Measurements from ENCODE around the gene PPFIA4. TPM values are rescaled to one million over a fixed set of nuclear protein-coding genes. Genes with fewer than 3 reads are reported as not detected.
A peak's percentile ranks its signal among the peaks of the same experiment; 100 is the strongest.

PPFIA4 gene
- total and polyA plus RNA-seq, 8 donors = 0.29 to 2.2 (median 0.89) TPM; not detected in 1

- Histone ChIP-seq H3K27ac (no peak overlapping the region), H3K36me3 (peaks cover 0 to 4% (median 0%) of the 10 kb centered on the region in 4 donors), H3K9me3 (no peaks in the 10 kb centered on the region), H3K27me3 (no peaks in the 10 kb centered on the region), H3K4me3 (no peak overlapping the region), H3K4me1 (peaks cover 5 to 19% (median 12%) of the 10 kb centered on the region in 4 donors)
- 92 to 98% (median 96%) methylated on average over 3 of the region's 3 CpGs for WGBS, 5 donors
- DNase-seq = no peak
- intact Hi-C loops (cut with DNase I; ENCODE audit: low total_unique reads) = no loop called here
- TF ChIP-seq POLR2AphosphoS5 (IDR thresholded peaks at IDR 0.05) (no peak), CTCF (IDR thresholded peaks at IDR 0.05) (no peak), EP300 (IDR thresholded peaks at IDR 0.05) (no peak), POLR2A (IDR thresholded peaks at IDR 0.05) (no peak)
Observed at GRCh38 chr1:203066965-203067364, 40.7 kb downstream of the PPFIA4 start.

GRCh38 chr1:203069030-203069747 lies 42.9 kb downstream of the PPFIA4 start:
- Histone ChIP-seq H3K27me3 (peaks cover 0 to 13% (median 0%) of the 10 kb centered on the region in 3 donors), H3K4me3 (no peak overlapping the region), H3K9me3 (no peaks in the 10 kb centered on the region), H3K36me3 (peaks cover 0 to 9% (median 0%) of the 10 kb centered on the region in 4 donors), H3K27ac (peak overlapping the region in 2 of 5 donors; percentile 31 to 49), H3K4me1 (peaks cover 5 to 19% (median 12%) of the 10 kb centered on the region in 4 donors)
- intact Hi-C loops (cut with DNase I; ENCODE audit: low total_unique reads) = no loop called here
- DNase-seq = peak in 1 of 2 donors; percentile 78
- 10 to 32% (median 21%) methylated on average over 4 of the region's 4 CpGs for WGBS, 5 donors
- no peak for TF ChIP-seq CTCF (IDR thresholded peaks at IDR 0.05)
- no peak for TF ChIP-seq POLR2A (IDR thresholded peaks at IDR 0.05)
- no peak for TF ChIP-seq POLR2AphosphoS5 (IDR thresholded peaks at IDR 0.05)
- no peak for TF ChIP-seq EP300 (IDR thresholded peaks at IDR 0.05)

GRCh38 chr1:203072002-203072602 lies 45.8 kb downstream of the PPFIA4 start:
- intact Hi-C loops (cut with DNase I; ENCODE audit: low total_unique reads) = no loop called here
- Histone ChIP-seq H3K9me3 (no peaks in the 10 kb centered on the region), H3K27ac (no peak overlapping the region), H3K4me1 (peaks cover 12 to 31% (median 22%) of the 10 kb centered on the region in 4 donors), H3K36me3 (peaks cover 0 to 9% (median 0%) of the 10 kb centered on the region in 4 donors), H3K4me3 (no peak overlapping the region), H3K27me3 (peaks cover 0 to 41% (median 22%) of the 10 kb centered on the region in 3 donors)
- WGBS, 5 donors = 71 to 94% (median 85%) methylated on average over 7 of the region's 7 CpGs
- DNase-seq = no peak
- TF ChIP-seq CTCF (IDR thresholded peaks at IDR 0.05) (no peak), POLR2AphosphoS5 (IDR thresholded peaks at IDR 0.05) (no peak), EP300 (IDR thresholded peaks at IDR 0.05) (no peak), POLR2A (IDR thresholded peaks at IDR 0.05) (no peak)

- intact Hi-C loops (cut with DNase I; ENCODE audit: low total_unique reads) = no loop called here
- no peak overlapping the region for H3K27ac ChIP-seq
- DNase-seq = no peak
- WGBS, 5 donors = 70 to 96% (median 90%) methylated on average over 3 of the region's 3 CpGs
- peaks cover 0 to 49% (median 25%) of the 10 kb centered on the region in 3 donors for H3K27me3 ChIP-seq
- H3K36me3 ChIP-seq = peaks cover 0 to 9% (median 0%) of the 10 kb centered on the region in 4 donors
- H3K4me1 ChIP-seq = peaks cover 12 to 31% (median 22%) of the 10 kb centered on the region in 4 donors
- H3K4me3 ChIP-seq = no peak overlapping the region
- no peaks in the 10 kb centered on the region for H3K9me3 ChIP-seq
- TF ChIP-seq POLR2AphosphoS5 (IDR thresholded peaks at IDR 0.05) = no peak
- no peak for TF ChIP-seq CTCF (IDR thresholded peaks at IDR 0.05)
- TF ChIP-seq EP300 (IDR thresholded peaks at IDR 0.05) = no peak
- TF ChIP-seq POLR2A (IDR thresholded peaks at IDR 0.05) = no peak
Observed at GRCh38 chr1:203072911-203073310, 46.6 kb downstream of the PPFIA4 start.
